Measurements from ENCODE around the gene STIP1. TPM values are rescaled to one million over a fixed set of nuclear protein-coding genes. Genes with fewer than 3 reads are reported as not detected.
"Not testable (repeated sequence)": the region's sequence is repeated elsewhere in the genome, so short reads cannot be mapped to it uniquely, and the experiment has no call there.

Gene STIP1
- polyA plus RNA-seq, 1 donor: 125 TPM

- no peak for DNase-seq
Measured at GRCh38 chr11:64238999-64239398, 53.0 kb downstream of the STIP1 start.

GRCh38 chr11:64239662-64240434 lies 53.9 kb downstream of the STIP1 start:
- DNase-seq: no peak

GRCh38 chr11:64240435-64241240 lies 54.7 kb downstream of the STIP1 start, which contains the start of gene FKBP2:
Gene FKBP2 (plus strand): TSS chr11:64241095. CDS start chr11:64242388, 1,293 bp downstream.
- DNase-seq: peak; percentile 98

- DNase-seq: peak; percentile 100
Measured at GRCh38 chr11:64241241-64241490, 55.2 kb downstream of the STIP1 start.

- DNase-seq: peak; percentile 51
Measured at GRCh38 chr11:64241491-64242374, 55.8 kb downstream of the STIP1 start.

GRCh38 chr11:64243236-64243854 lies 57.4 kb downstream of the STIP1 start:
- DNase-seq: no peak

GRCh38 chr11:64244107-64244506 lies 58.1 kb downstream of the STIP1 start:
- no peak for DNase-seq

GRCh38 chr11:64244966-64245365 lies 59.0 kb downstream of the STIP1 start:
- DNase-seq: no peak

- DNase-seq: peak; percentile 53
Measured at GRCh38 chr11:64245401-64245796, 59.4 kb downstream of the STIP1 start.

GRCh38 chr11:64245797-64246620 lies 60.0 kb downstream of the STIP1 start:
- DNase-seq: peak; percentile 62

- DNase-seq: not testable (repeated sequence)
Measured at GRCh38 chr11:64246621-64246870, 60.6 kb downstream of the STIP1 start.

GRCh38 chr11:64246871-64247728 lies 61.1 kb downstream of the STIP1 start, which contains the start of gene PPP1R14B:
Gene PPP1R14B (minus strand): TSS chr11:64246943. CDS start chr11:64246673, 270 bp downstream.
- peak; percentile 90 for DNase-seq

- DNase-seq: no peak
Measured at GRCh38 chr11:64247729-64248531, 62.0 kb downstream of the STIP1 start.

GRCh38 chr11:64248578-64248977 lies 62.6 kb downstream of the STIP1 start:
- no peak for DNase-seq

- DNase-seq: no peak
Measured at GRCh38 chr11:64249038-64249437, 63.1 kb downstream of the STIP1 start.

GRCh38 chr11:64249563-64250414 lies 63.8 kb downstream of the STIP1 start:
- no peak for DNase-seq

GRCh38 chr11:64250415-64251015 lies 64.5 kb downstream of the STIP1 start:
- no peak for DNase-seq

GRCh38 chr11:64251016-64251752 lies 65.2 kb downstream of the STIP1 start, which contains the start of gene PLCB3:
Gene PLCB3 (plus strand): TSS chr11:64251530. CDS start chr11:64251650, 120 bp downstream.
- DNase-seq: no peak
